GM12874 (cell line): ENCODE results near the gene C16orf74.

Experiments
- TF ChIP-seq, protein P1 (sequence below): IDR thresholded peaks from 2 replicates; pipeline ENCODE4 v1.5.1; 2011; ENCODE audit warnings: low read depth, mild to moderate bottlenecking, control low read depth, low read length, moderate library complexity; ENCODE audit not compliant: insufficient read depth

The C16orf74 gene

DNA sequence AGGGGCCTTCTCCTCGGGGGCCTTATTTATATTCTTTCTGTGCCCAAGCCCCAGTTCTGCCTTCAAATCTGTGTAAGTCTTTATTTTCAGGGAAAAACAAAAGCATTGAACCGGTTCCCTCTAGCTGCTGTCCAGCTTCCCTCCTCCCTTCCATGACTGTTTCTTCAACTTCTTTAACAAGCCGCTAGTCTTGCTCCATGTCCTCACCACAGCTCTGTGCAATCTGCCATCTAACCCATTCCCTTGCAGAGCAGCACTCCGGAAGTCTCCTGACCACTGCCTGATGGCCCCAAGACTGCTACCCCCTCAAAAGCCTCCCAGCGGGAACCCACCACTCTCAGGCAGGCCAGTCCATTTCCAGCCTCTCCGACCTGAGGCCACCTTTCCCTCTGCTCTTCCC is 31.6 kb upstream of the C16orf74 start:
- TF ChIP-seq, protein P1, sequence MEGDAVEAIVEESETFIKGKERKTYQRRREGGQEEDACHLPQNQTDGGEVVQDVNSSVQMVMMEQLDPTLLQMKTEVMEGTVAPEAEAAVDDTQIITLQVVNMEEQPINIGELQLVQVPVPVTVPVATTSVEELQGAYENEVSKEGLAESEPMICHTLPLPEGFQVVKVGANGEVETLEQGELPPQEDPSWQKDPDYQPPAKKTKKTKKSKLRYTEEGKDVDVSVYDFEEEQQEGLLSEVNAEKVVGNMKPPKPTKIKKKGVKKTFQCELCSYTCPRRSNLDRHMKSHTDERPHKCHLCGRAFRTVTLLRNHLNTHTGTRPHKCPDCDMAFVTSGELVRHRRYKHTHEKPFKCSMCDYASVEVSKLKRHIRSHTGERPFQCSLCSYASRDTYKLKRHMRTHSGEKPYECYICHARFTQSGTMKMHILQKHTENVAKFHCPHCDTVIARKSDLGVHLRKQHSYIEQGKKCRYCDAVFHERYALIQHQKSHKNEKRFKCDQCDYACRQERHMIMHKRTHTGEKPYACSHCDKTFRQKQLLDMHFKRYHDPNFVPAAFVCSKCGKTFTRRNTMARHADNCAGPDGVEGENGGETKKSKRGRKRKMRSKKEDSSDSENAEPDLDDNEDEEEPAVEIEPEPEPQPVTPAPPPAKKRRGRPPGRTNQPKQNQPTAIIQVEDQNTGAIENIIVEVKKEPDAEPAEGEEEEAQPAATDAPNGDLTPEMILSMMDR: no peak

DNA sequence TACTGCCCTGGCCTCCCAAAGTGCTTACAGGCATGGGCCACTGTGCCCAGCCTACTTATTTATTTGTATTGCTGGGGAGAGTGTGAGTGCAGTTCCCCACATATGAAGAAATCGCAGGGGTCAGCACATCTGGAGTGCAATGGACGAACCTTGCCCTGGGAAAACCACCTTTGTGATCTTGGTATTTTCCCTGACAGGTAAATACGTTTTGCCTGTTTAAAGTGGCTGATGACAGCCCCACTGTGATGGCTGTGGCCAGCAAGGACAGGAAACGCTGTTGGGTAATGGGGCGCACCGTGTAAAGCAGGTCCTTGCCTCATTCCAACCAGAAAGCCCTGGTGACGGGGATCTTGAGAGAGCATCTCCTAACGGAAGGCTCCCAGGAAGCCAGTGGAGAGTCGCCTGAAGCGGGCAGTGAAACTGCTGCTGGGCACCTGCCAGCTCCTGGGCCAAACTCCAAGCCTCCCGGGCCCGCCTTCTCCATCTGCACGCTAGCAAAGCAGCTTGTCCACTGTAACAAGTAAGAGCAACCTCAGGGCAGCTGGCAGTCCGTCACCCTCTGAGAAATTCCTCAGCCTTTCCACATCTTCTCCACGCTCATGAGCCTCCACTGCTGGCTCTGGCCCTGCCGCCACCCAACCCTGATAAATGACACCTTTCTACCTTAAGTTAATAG is 30.9 kb upstream of the C16orf74 start:
- TF ChIP-seq, protein P1: no peak

DNA sequence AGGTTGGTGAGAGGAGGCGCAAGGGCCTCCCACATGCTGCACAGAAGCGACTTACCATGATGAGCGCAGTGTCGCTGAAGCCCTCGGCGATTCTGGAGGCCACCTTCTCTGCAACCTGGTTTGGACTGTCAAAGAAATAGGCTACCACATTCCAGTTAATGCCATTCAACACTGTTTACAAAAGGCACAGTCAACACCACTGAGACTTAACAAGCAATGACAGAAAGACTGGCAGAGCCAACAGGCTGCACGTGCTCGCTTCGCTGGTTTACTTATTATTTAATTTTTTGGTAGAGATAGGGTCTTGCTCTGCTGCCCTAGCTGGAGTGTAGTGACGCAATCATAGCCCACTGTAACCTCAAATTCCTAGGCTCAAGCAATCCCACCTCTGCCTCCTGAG is 30.3 kb upstream of the C16orf74 start:
- TF ChIP-seq, protein P1: no peak

DNA sequence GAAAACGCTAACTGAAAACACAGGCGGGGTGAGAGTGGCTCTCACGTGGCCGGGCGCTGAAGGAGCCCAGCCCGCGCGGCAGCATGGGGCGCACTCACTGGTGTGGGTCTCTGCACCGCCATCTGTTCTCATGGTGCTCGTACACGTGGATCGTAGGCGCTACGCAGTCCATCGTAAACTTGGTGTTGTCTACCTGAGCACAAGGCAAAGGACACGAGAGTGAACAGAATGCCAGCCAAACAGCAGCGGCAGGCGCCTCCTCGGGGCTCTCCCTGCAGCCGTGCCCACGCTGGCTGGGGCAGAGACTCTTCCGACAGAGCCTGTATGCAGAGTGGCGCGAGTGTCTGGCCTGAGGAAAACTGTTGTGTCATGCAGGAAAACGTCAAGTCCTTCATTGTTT is 29.4 kb upstream of the C16orf74 start:
- TF ChIP-seq, protein P1: no peak

DNA sequence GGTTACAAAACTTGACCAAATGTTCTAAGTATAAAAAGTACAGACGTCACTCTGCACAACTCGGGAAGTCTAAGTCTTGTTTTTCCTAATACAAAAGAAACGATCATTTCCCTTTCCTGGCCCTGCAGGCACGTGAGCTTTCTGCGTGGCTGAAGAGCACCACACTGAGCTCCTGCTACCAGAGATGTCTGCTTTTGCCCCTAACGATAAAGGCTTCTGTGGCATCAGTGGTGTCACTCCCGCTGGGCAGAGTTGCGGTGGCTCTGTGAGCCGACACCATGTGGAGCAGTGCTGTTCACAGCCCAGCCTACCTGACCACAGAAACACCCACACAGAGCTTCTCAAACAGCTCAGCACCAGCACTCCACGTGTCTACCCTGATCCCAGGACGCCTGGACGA is 28.0 kb upstream of the C16orf74 start:
- TF ChIP-seq, protein P1: no peak

DNA sequence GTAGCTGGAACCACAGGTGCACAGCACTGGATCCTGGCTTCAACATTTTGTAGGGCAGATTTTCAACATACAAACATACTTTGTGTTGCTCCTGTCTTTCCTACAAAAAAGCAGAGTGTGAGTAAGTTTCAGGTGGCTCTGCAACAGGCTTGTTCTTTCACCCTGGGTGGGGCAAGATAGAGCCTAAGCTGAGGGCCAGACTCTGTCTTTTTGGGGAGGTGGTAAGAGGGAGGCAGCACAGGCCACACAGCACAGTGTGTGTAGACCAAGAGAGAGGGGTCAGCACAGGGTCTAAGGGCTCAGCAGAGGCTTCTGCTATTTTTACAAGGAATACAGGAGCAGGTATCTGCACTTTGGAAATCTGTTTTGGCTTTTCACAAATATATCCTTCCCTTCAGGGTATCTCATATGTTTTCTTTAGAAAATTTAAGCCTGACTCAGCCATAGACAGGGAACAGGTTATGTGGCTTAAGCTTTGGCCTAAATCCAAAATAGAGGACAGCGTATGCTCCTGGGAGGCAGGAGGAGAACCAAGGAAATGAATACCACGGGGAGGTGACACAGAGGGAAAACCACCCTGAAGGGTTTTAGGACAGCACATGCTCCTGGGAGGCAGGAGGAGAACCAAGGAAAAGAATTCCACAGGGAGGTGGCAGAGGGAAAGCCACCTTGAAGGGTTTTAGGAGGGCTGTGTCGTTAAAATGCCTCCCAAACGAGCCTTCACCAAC is 26.9 kb upstream of the C16orf74 start:
- TF ChIP-seq, protein P1: no peak

DNA sequence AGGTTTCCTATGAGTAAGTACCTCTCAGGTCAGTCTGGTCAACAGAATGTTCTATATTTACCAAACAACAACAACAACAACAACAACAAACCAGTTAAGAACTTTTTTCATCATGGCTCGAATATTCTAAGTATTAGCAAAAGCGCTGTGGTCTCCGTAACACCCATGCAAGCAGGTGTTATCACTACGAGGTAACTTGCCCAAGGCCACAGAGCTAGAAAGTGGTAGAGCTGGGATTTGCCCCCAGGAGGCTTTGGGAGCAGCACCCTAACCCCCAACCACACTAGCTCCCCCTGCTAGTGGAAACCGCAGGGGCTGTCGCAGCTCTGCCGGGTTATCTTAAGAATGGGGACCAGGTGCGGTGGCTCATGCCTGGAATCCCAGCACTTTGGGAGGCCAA is 23.9 kb upstream of the C16orf74 start:
- TF ChIP-seq, protein P1: no peak
